HG03378 (cell line): ENCODE data around the gene OR51T1.
"Not testable (repeated sequence)": the region's sequence is repeated elsewhere in the genome, so short reads cannot be mapped to it uniquely, and the experiment has no call there.

ENCODE experiments used
- ATAC-seq: cut with Tn5 transposase; IDR thresholded peaks from one replicate; pipeline ENCODE4 v1.9.1; 2021; ENCODE audit warnings: mild to moderate bottlenecking, moderate library complexity; ENCODE audit not compliant: unreplicated experiment

OR51T1 gene

DNA sequence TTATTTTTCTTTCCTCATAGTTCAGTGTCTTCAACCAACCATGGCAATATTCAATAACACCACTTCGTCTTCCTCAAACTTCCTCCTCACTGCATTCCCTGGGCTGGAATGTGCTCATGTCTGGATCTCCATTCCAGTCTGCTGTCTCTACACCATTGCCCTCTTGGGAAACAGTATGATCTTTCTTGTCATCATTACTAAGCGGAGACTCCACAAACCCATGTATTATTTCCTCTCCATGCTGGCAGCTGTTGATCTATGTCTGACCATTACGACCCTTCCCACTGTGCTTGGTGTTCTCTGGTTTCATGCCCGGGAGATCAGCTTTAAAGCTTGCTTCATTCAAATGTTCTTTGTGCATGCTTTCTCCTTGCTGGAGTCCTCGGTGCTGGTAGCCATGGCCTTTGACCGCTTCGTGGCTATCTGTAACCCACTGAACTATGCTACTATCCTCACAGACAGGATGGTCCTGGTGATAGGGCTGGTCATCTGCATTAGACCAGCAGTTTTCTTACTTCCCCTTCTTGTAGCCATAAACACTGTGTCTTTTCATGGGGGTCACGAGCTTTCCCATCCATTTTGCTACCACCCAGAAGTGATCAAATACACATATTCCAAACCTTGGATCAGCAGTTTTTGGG, at the start of gene OR51T1:
OR51T1 (plus strand) TSS at position 41 of the 641 bp plus-strand sequence; CDS start at position 41, 0 bp downstream.
- ATAC-seq: no peak

- no peak for ATAC-seq
These were observed 41.7 kb upstream of the OR51T1 start for GRCh38 chr11:4839851-4840549.

DNA sequence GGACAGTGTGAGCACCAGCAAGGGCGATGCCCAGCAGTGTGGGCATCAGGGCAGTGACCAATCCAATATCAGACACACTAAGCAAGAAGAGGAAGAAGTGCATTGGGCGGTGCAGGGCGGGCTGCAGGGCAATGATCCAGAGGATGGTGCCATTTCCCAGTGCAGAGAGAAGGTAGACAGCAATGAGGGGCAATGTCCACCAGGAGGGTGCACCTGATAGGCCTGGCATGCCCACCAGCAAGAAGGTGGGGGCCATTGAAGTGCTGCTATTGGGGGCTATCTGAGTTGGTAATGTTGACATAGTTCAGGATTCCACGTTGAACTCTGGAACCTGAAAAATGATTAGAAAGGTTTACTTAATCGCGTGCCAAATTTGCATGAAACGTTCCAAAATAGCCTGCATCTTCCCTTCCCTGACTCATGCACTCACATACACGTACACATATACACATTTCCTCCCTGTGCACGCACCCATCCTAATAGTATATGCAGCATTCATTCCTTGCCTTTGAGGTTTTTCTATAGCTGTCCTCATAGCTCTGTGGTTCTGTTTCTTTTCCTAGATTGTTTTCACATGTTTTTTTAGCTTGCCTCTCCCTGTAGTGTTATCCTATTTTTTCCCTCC, 32.7 kb upstream of the OR51T1 start, which contains the start of gene OR51S1:
OR51S1 (minus strand) TSS at position 301 of the 625 bp plus-strand sequence; CDS start at position 301, 0 bp downstream.
- no peak for ATAC-seq

- no peak for ATAC-seq
These were observed 30.7 kb upstream of the OR51T1 start for GRCh38 chr11:4851033-4851432.

GRCh38 chr11:4854286-4854685, 27.4 kb upstream of the OR51T1 start:
- not testable (repeated sequence) for ATAC-seq

DNA sequence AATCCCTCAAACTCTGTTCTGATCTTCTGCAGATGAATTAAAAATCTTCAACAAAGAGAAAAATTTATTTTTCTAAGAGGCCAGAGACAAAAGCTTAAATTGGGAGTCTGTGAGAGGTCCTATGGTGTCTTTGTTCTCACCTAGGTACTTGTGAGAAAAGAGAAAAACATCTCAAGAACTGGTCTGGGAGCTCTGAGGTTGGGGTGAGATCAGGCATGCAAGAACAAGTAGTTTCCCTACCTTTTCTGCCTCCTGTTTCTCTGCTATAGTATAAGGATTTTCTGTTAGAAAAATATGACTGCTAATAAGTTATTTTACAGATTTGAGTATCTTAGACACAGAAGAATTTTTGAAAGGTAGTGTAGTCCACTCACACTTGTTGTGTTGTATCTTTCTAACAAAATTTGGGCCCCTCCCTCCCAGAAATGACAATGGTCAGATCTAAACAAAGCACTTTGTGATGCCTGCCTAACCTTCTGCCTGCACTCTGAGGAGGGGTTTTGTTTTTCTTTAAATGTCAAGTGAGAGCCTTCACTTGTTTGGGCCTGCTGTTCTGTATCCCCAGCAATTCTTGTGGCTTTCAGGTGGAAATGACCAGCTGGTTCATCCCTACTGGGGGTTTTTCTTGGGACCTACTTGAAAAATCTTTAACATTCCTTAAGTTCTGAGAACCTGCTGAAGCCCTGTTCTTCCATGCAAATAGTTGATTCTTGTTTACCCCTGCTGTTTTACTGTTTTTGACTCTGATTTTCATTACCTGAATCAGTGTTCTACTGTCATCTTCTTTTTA, 19.1 kb upstream of the OR51T1 start:
- ATAC-seq: no peak

- ATAC-seq: no peak
These were observed 17.8 kb upstream of the OR51T1 start for GRCh38 chr11:4863876-4864275.

- no peak for ATAC-seq
These were observed 15.8 kb upstream of the OR51T1 start for GRCh38 chr11:4865855-4866254.

GRCh38 chr11:4881188-4881587, 512 bp upstream of the OR51T1 start:
- no peak for ATAC-seq

GRCh38 chr11:4882543-4882942, 843 bp downstream of the OR51T1 start:
- no peak for ATAC-seq

DNA sequence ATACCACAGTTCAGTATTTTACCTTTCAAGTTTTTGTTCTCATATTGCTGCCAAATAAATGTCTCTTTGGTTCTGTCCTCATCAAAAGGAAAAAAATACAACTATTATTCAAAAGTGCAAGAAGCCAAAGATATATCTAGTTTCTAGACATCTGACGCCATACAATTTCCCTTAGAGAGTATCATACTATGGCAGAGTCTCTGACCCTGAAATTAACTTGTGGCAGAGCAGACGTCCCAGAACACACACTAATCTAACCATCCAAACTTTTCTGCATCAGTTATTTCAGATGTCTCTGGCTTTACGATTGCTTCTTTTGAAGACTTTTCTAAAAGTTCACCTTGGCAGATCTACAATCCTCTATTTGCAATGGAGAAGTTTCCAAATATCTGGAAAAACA, 2.7 kb downstream of the OR51T1 start:
- no peak for ATAC-seq

- no peak for ATAC-seq
These were observed 4.5 kb downstream of the OR51T1 start for GRCh38 chr11:4886186-4886585.

DNA sequence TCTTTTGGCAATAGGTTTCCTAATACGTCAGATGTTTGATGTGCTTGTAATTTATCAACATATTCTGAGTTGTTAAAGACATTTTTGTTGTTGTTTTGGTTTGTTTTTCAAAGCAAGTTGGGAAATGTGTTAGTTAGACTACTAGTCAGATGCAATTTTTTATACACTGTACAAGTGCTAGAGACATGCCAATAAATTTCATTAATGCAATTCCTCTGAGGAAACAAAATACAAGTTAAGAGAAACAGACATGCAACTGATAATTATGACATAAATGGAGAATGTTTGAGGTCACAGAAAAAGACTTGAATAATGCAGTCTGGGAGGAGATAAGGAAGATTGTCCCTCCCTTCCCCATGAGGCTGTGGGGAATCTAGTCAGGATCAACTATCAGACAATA, 5.9 kb downstream of the OR51T1 start:
- no peak for ATAC-seq

GRCh38 chr11:4890279-4890678, 8.6 kb downstream of the OR51T1 start:
- ATAC-seq: no peak

- no peak for ATAC-seq
These were observed 10.4 kb downstream of the OR51T1 start for GRCh38 chr11:4891996-4892640.

- no peak for ATAC-seq
These were observed 21.8 kb downstream of the OR51T1 start, which contains the start of gene OR51A7 for GRCh38 chr11:4903484-4903883. Gene OR51A7, plus strand, starts transcription at chr11:4903783. Its CDS starts 3,587 bp downstream, at chr11:4907370.

- ATAC-seq: no peak
These were observed 34.9 kb downstream of the OR51T1 start for GRCh38 chr11:4916581-4916980.

- no peak for ATAC-seq
These were observed 37.5 kb downstream of the OR51T1 start, which contains the start of gene OR51G2 for GRCh38 chr11:4919250-4919649. Gene OR51G2, minus strand, starts transcription at chr11:4919350. Its CDS starts 3,687 bp downstream, at chr11:4915663.

- no peak for ATAC-seq
These were observed 40.1 kb downstream of the OR51T1 start for GRCh38 chr11:4921796-4922195.

GRCh38 chr11:4922304-4922703, 40.6 kb downstream of the OR51T1 start:
- no peak for ATAC-seq
